H1 (cell line): ENCODE results near the gene FAM222B. TPM values are rescaled to one million over a fixed set of nuclear protein-coding genes. Genes with fewer than 3 reads are reported as not detected.
A peak's percentile ranks its signal among the peaks of the same experiment; 100 is the strongest.

Experiments used
- CTCF ChIA-PET: fragments of 300-600 bp; sonication (Branson Sonifier 250); formaldehyde crosslinking; loops from one replicate; lab custom pipeline; 2021; ENCODE audit not compliant: partially characterized antibody; lab: Charles Lee
- POLR2A ChIA-PET: fragments of 300-600 bp; sonication (Branson Sonifier 250); formaldehyde crosslinking; loops from one replicate; lab custom pipeline; 2021; ENCODE audit warnings: inconsistent platforms; ENCODE audit not compliant: partially characterized antibody; lab: Charles Lee
- DNase-seq, 2 experiments: peaks; one replicate each; pipeline versions ENCODE4 v3.0.0 to v3.0.0-alpha.2; 2010 to 2022; ENCODE audit warnings: low spot score in 2 of 2, low read depth in 1 of 2, mixed read lengths in 1 of 2
- FAIRE-seq: peaks from 2 replicates; lab custom pipeline; 2011; peaks lifted over from hg19 to GRCh38; lab: Jason Lieb, UNC
- H2AFZ ChIP-seq: 2 replicates; pipeline ENCODE4 v1.8.1; 2012; ENCODE audit warnings: low read length, inconsistent platforms
- H2AK5ac ChIP-seq: 2 replicates; pipeline ENCODE4 v1.6.1; 2013; ENCODE audit warnings: low read depth, low read length
- H2BK120ac ChIP-seq: replicated peaks from 2 replicates; pipeline ENCODE3; 2013; ENCODE audit warnings: low read depth, low read length, inconsistent platforms
- H2BK12ac ChIP-seq: 2 replicates; pipeline ENCODE4 v1.6.1; 2013; ENCODE audit warnings: low read depth, low read length
- H2BK15ac ChIP-seq: 2 replicates; pipeline ENCODE4 v1.6.1; 2013; ENCODE audit warnings: low read length
- H2BK20ac ChIP-seq: 2 replicates; pipeline ENCODE4 v1.6.1; 2013; ENCODE audit warnings: low read length
- H2BK5ac ChIP-seq: 2 replicates; pipeline ENCODE4 v1.6.1; 2013; ENCODE audit warnings: low read depth, low read length
- H3K14ac ChIP-seq: 2 replicates; pipeline ENCODE4 v1.6.1; 2013; ENCODE audit warnings: inconsistent platforms; ENCODE audit not compliant: insufficient read length
- H3K18ac ChIP-seq: 2 replicates; pipeline ENCODE4 v1.6.1; 2013; ENCODE audit warnings: low read length; ENCODE audit errors: extremely low read depth
- H3K23ac ChIP-seq: 2 replicates; pipeline ENCODE4 v1.6.1; 2013; ENCODE audit warnings: inconsistent platforms; ENCODE audit not compliant: insufficient read length
- H3K23me2 ChIP-seq: 2 replicates; pipeline ENCODE4 v1.6.1; 2013; ENCODE audit warnings: low read depth, low read length
- H3K27ac ChIP-seq: 2 replicates; pipeline ENCODE4 v1.6.1; 2011; ENCODE audit warnings: low read depth, low read length, inconsistent platforms
- H3K27me3 ChIP-seq, 4 experiments: replicated peaks in 1 of 4; 1 replicate in 1 of 4; 2 replicates in 3 of 4; pipeline versions ENCODE4 v1.6.1 to v1.8.1; 2011 to 2013; ENCODE audit warnings: low read length in 3 of 4, mild to moderate bottlenecking in 3 of 4, inconsistent platforms in 2 of 4, mixed read lengths in 2 of 4, moderate library complexity in 1 of 4; ENCODE audit not compliant: control insufficient read depth in 3 of 4, insufficient read depth in 3 of 4; ENCODE audit errors: extremely low read depth in 1 of 4
- H3K36me3 ChIP-seq, 4 experiments: 2 replicates each; pipeline versions ENCODE4 v1.6.1 to v1.8.1; 2011 to 2013; ENCODE audit warnings: mild to moderate bottlenecking in 4 of 4, low read length in 3 of 4, moderate library complexity in 2 of 4, control low read depth in 1 of 4, inconsistent platforms in 1 of 4; ENCODE audit not compliant: insufficient read depth in 4 of 4, control insufficient read depth in 2 of 4
- H3K4ac ChIP-seq: replicated peaks from 2 replicates; pipeline ENCODE3; 2013; ENCODE audit warnings: low read length, low read depth, mixed read lengths, inconsistent platforms; ENCODE audit not compliant: insufficient read length
- H3K4me1 ChIP-seq, 4 experiments: replicated peaks in 1 of 4; 1 replicate in 1 of 4; 2 replicates in 3 of 4; pipeline versions ENCODE4 v1.6.1 to v1.8.1; 2011 to 2013; ENCODE audit warnings: low read length in 3 of 4, inconsistent platforms in 2 of 4, mixed read lengths in 1 of 4; ENCODE audit not compliant: insufficient read depth in 4 of 4, control insufficient read depth in 3 of 4
- H3K4me2 ChIP-seq, 2 experiments: 2 replicates each; pipeline versions ENCODE4 v1.6.1 to v1.8.1; 2011 to 2013; ENCODE audit warnings: low read depth in 2 of 2, low read length in 2 of 2, control low read depth in 1 of 2, inconsistent platforms in 1 of 2, mild to moderate bottlenecking in 1 of 2; ENCODE audit not compliant: insufficient read depth in 1 of 2
- H3K4me3 ChIP-seq, 4 experiments: fragments of 200-600, 300-600 bp in 1 of 4; sonication (generic), shearing (Covaris generic), sonication (Bioruptor Twin) in 1 of 4; 2 replicates each; pipeline versions ENCODE4 v1.5.1 to v1.8.1; 2011 to 2016; ENCODE audit warnings: low read length in 4 of 4, low read depth in 3 of 4, control low read depth in 2 of 4, inconsistent platforms in 2 of 4, mild to moderate bottlenecking in 2 of 4, mixed read lengths in 1 of 4, moderate library complexity in 1 of 4; ENCODE audit not compliant: insufficient read depth in 2 of 4; ENCODE audit errors: extremely low read depth in 1 of 4
- H3K56ac ChIP-seq: replicated peaks from 2 replicates; pipeline ENCODE3; 2013; ENCODE audit warnings: low read depth, mild to moderate bottlenecking, mixed read lengths, low read length, inconsistent platforms; ENCODE audit not compliant: insufficient read length
- H3K79me1 ChIP-seq: 2 replicates; pipeline ENCODE4 v1.6.1; 2013; ENCODE audit warnings: low read depth, low read length, control low read depth
- H3K79me2 ChIP-seq, 2 experiments: 2 replicates each; pipeline versions ENCODE4 v1.6.1 to v1.8.1; 2012 to 2013; ENCODE audit warnings: low read length in 2 of 2, mild to moderate bottlenecking in 2 of 2, inconsistent platforms in 1 of 2; ENCODE audit not compliant: insufficient read depth in 2 of 2, control insufficient read depth in 1 of 2
- H3K9ac ChIP-seq, 4 experiments: replicated peaks in 1 of 4; 1 replicate in 1 of 4; 2 replicates in 3 of 4; pipeline versions ENCODE4 v1.6.1 to v1.8.1; 2011 to 2013; ENCODE audit warnings: low read depth in 3 of 4, low read length in 3 of 4, control low read depth in 2 of 4, mild to moderate bottlenecking in 2 of 4, moderate library complexity in 2 of 4, inconsistent platforms in 1 of 4; ENCODE audit errors: extremely low read depth in 1 of 4
- H3K9me3 ChIP-seq, 2 experiments: 2 replicates each; pipeline versions ENCODE4 v1.6.1 to v1.8.1; 2012 to 2013; ENCODE audit warnings: mild to moderate bottlenecking in 2 of 2, moderate library complexity in 2 of 2, control low read depth in 1 of 2, inconsistent platforms in 1 of 2, low read depth in 1 of 2, low read length in 1 of 2, mixed read lengths in 1 of 2; ENCODE audit not compliant: insufficient read depth in 2 of 2
- H4K20me1 ChIP-seq, 2 experiments: replicated peaks in 1 of 2; 2 replicates each; pipeline versions ENCODE3 to v1.8.1; 2011 to 2013; ENCODE audit warnings: inconsistent platforms in 2 of 2, low read length in 2 of 2, mild to moderate bottlenecking in 1 of 2; ENCODE audit not compliant: insufficient read depth in 2 of 2, control insufficient read depth in 1 of 2
- H4K5ac ChIP-seq: 2 replicates; pipeline ENCODE4 v1.6.1; 2013; ENCODE audit warnings: low read length, low read depth, mixed read lengths, inconsistent platforms; ENCODE audit not compliant: insufficient read length
- H4K8ac ChIP-seq: 2 replicates; pipeline ENCODE4 v1.8.0; 2013; ENCODE audit warnings: mild to moderate bottlenecking, moderate library complexity, low read length, inconsistent platforms; ENCODE audit not compliant: insufficient read depth; ENCODE audit errors: extremely low read depth
- H4K91ac ChIP-seq: replicated peaks from 2 replicates; pipeline ENCODE3; 2013; ENCODE audit warnings: low read length, mixed read lengths, inconsistent platforms; ENCODE audit not compliant: insufficient read length
- ATF2 ChIP-seq: IDR thresholded peaks from 2 replicates; pipeline ENCODE4 v1.6.1; 2012; ENCODE audit warnings: low read length, inconsistent platforms
- CBX8 ChIP-seq: fragments of 300-800, 300-1000 bp; sonication (generic); IDR thresholded peaks from 2 replicates; pipeline ENCODE4 v1.7.1; 2016; ENCODE audit warnings: low read depth, low read length, borderline replicate concordance
- CEBPB ChIP-seq: IDR thresholded peaks from 2 replicates; pipeline ENCODE4 v1.6.1; 2012; ENCODE audit warnings: low read depth, low read length
- CREB1 ChIP-seq: IDR thresholded peaks from 2 replicates; pipeline ENCODE4 v1.6.1; 2012; ENCODE audit warnings: inconsistent platforms
- USF2 ChIP-seq: IDR thresholded peaks from 2 replicates; pipeline ENCODE4 v1.6.1; 2011; ENCODE audit warnings: low read length, improper control_type of control experiment
- WGBS, 2 experiments: shearing (Covaris generic) in 1 of 2; methylation state at CpG; one replicate each; pipeline versions ENCODE4 v1.1.6 to v1.1.7; 2013 to 2015; ENCODE audit warnings: low lambda C conversion rate in 2 of 2, mixed read lengths in 2 of 2, inconsistent platforms in 1 of 2, low coverage in 1 of 2, missing lambda C conversion rate in 1 of 2; ENCODE audit not compliant: insufficient replicate concordance in 2 of 2, insufficient coverage in 1 of 2, insufficient read length in 1 of 2; ENCODE audit errors: extremely low coverage in 1 of 2, missing lambda C conversion rate in 1 of 2; 5-methylcytosine and 5-hydroxymethylcytosine counted together
- polyA plus RNA-seq, 7 experiments: library from polyadenylated mRNA; depleted of rRNA in 3 of 7; stranded (reverse) in 5 of 7; unstranded in 2 of 7; fragments of >200 nt in 5 of 7; fragments of 200-250 nt in 2 of 7; gene quantifications; 1 replicate in 5 of 7; 2 replicates in 1 of 7; 4 replicates in 1 of 7; pipeline versions ENCODE4 v1.2.1 to v1.2.3, GENCODE V29; 2011 to 2013; ENCODE audit warnings: missing spikeins in 2 of 7, mixed read lengths in 2 of 7
- total RNA-seq: library from RNA; stranded (reverse); fragmentation: NEBNext Ultra II Directional; extraction: Animal tissue kit (Norgen Biotek cat#: 25700); gene quantifications from 2 replicates; pipeline ENCODE4 v1.2.1, GENCODE V29; 2021
- TF ChIP-seq, protein P1 (sequence below): IDR thresholded peaks from 2 replicates; pipeline ENCODE4 v1.6.1; 2011; ENCODE audit warnings: low read depth, mild to moderate bottlenecking, low read length; ENCODE audit not compliant: insufficient read depth

The FAM222B gene
- total and polyA plus RNA-seq, 2 of the 8 experiments (the other 6 are each of a cell fraction or from before 2014, with no cell fraction given): 42.1 to 81.7 TPM

- peak overlapping the region; percentile 78 to 98 (median 97) for H3K9ac ChIP-seq
- WGBS, 2 experiments: 1% methylated on average over 32 of the region's 61 CpGs; no CpG with 5 or more reads in 1 of the 2 experiments
- H3K4me2 ChIP-seq: peak overlapping the region; percentile 92 to 93
- H4K8ac ChIP-seq: peak overlapping the region; percentile 100
- H3K79me2 ChIP-seq: peaks cover 19 to 38% of the 10 kb centered on the region in 2 experiments
- peaks cover 22 to 32% (median 23%) of the 10 kb centered on the region in 4 experiments for H3K36me3 ChIP-seq
- H3K18ac ChIP-seq: peak overlapping the region; percentile 97
- ChIA-PET POLR2A (interaction anchor here (0.6 to 15.3 kb wide), 22 partner anchors 10 to 205 kb away, joined by 3 to 813 read pairs (median 4); partner anchors contain the start of genes FLOT2, NEK8, PROCA1 and RAB34), CTCF (interaction anchor here (0.7 to 11.7 kb wide), 7 partner anchors 7 to 135 kb away, joined by 3 to 316 read pairs (median 9); partner anchors contain the start of genes NEK8, RPL23A and TLCD1)
- peak overlapping the region; percentile 95 for H3K4ac ChIP-seq
- H4K5ac ChIP-seq: peak overlapping the region; percentile 95
- H2BK20ac ChIP-seq: peak overlapping the region; percentile 32; the same call in 1 of the 2 replicates
- peak overlapping the region; percentile 98 for H3K56ac ChIP-seq
- no peak overlapping the region for H2BK120ac ChIP-seq
- peak overlapping the region; percentile 91 for H4K91ac ChIP-seq
- H2BK5ac ChIP-seq: peak overlapping the region; percentile 99
- peaks cover 25 to 28% of the 10 kb centered on the region in 2 experiments for H4K20me1 ChIP-seq
- peak overlapping the region; percentile 70; the same call in 1 of the 2 replicates for H2AK5ac ChIP-seq
- H2AFZ ChIP-seq: no peak overlapping the region
- H3K4me3 ChIP-seq: peak overlapping the region; percentile 94 to 99 (median 98)
- peak overlapping the region; percentile 99 for H3K27ac ChIP-seq
- no peak overlapping the region for H3K23ac ChIP-seq
- peak overlapping the region; percentile 72; the same call in 1 of the 2 replicates for H2BK15ac ChIP-seq
- H3K23me2 ChIP-seq: peaks cover 23% of the 10 kb centered on the region
- no peak overlapping the region for H3K14ac ChIP-seq
- peaks cover 14% of the 10 kb centered on the region; the same call in 1 of the 2 replicates for H3K79me1 ChIP-seq
- H3K9me3 ChIP-seq: no peaks in the 10 kb centered on the region
- no peaks in the 10 kb centered on the region for H3K27me3 ChIP-seq
- H3K4me1 ChIP-seq: peaks cover 0 to 30% (median 25%) of the 10 kb centered on the region in 4 experiments; a peak in 6 of 7 replicates
- peak in 1 of 2 experiments; percentile 91 for DNase-seq
- FAIRE-seq: no peak
- H2BK12ac ChIP-seq: peak overlapping the region; percentile 80; the same call in 1 of the 2 replicates
- TF ChIP-seq CREB1: peak; percentile 97
- no peak for TF ChIP-seq CEBPB
- no peak for TF ChIP-seq USF2
- peak; percentile 55; the same call in 1 of the 2 replicates for TF ChIP-seq ATF2
- TF ChIP-seq CBX8: no peak
- TF ChIP-seq, protein P1, sequence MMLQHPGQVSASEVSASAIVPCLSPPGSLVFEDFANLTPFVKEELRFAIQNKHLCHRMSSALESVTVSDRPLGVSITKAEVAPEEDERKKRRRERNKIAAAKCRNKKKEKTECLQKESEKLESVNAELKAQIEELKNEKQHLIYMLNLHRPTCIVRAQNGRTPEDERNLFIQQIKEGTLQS: no peak
Observed at GRCh38 chr17:28744104-28744971, 98.3 kb downstream of the FAM222B start.
